HG02852 (cell line): ENCODE data around the gene ATF5.
"Not testable (repeated sequence)": the region's sequence is repeated elsewhere in the genome, so short reads cannot be mapped to it uniquely, and the experiment has no call there.

Experiments used
- ATAC-seq: cut with Tn5 transposase; IDR thresholded peaks from one replicate; pipeline ENCODE4 v1.9.1; 2021; ENCODE audit warnings: mild to moderate bottlenecking, moderate library complexity; ENCODE audit not compliant: unreplicated experiment

The ATF5 gene

GRCh38 chr19:49921871-49922795 lies 6.9 kb upstream of the ATF5 start:
- no peak for ATAC-seq

GRCh38 chr19:49923055-49924003 lies 5.7 kb upstream of the ATF5 start:
- no peak for ATAC-seq

- no peak for ATAC-seq
Measured at GRCh38 chr19:49924004-49924880, 4.8 kb upstream of the ATF5 start.

DNA sequence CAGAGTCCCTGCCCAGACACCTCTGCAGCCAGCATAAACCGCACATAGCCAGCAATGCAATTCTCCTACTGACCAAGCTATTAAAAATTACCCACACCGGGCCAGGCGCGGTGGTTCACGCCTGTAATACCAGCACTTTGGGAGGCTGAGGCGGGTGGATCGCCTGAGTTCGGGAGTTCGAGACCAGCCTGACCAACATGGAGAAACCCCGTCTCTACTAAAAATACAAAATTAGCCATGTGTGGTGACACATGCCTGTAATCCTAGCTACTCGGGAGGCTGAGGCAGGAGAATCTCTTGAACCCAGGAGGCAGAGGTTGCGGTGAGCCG lies 4.2 kb upstream of the ATF5 start:
- ATAC-seq, result not testable (repeated sequence)

DNA sequence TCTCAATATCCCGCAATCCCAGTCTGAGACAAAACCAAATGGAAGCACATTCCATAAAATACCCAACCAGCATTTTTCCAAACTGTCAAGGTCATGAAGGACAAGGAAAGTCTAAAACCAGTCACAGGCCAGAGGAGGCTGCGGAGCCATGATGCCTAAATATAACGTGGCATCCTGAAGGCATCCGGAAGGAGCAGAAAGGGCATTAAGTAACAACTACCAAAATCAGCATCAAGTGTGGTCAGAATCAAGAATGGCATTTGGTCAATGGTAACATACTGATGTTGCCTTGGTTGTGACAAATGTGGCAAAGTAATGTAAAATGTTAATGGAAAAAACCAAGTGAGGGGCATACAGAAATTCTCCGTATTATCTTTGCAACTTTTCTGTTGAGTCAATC lies 3.5 kb upstream of the ATF5 start:
- no peak for ATAC-seq

- ATAC-seq, result no peak
Measured at GRCh38 chr19:49926515-49926914, 2.5 kb upstream of the ATF5 start.

- no peak for ATAC-seq
Measured at GRCh38 chr19:49927526-49928264, 1.3 kb upstream of the ATF5 start.

GRCh38 chr19:49929611-49930482 lies 842 bp downstream of the ATF5 start:
- ATAC-seq, result peak; percentile 57

DNA sequence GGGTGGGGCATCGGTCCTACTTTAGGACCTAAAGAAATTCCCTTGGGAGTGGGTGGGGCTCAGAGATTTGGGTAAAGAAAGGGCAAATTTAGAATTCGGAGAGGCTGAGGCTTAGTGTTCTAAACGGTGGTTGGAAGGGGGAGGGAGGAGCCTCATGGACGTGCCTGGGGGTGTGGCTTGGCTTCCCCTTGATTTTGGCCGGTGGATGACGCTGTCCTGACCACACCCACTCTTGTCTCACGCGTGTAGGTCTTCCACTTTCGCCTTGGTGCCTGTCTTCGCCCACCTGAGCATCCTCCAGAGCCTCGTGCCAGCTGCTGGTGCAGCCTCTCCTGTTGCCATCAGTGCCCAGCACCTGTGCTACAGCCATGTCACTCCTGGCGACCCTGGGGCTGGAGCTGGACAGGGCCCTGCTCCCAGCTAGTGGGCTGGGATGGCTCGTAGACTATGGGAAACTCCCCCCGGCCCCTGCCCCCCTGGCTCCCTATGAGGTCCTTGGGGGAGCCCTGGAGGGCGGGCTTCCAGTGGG lies 1.5 kb downstream of the ATF5 start:
- ATAC-seq, result no peak

GRCh38 chr19:49931293-49932040 lies 2.5 kb downstream of the ATF5 start:
- ATAC-seq, result no peak

DNA sequence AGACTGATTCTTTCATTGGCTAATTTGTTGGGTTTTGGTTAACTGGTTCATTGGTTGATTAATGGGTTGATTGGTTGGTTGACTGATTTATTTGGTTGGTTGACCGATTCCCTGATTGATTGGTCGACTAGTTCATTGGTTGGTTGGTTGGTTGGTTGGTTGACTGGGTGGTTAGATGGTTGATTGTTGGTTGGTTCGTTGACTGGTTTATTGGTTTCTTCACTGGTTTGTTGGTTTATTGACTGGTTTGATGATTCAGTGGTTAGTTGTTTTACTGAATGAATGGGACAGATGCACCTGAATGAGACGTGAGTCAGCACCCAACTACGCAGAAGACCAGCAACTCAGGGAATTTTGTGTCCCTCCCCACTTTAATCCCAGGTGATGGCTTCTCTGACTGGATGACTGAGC lies 3.0 kb downstream of the ATF5 start:
- no peak for ATAC-seq

GRCh38 chr19:49932731-49933131 lies 3.7 kb downstream of the ATF5 start:
- no peak for ATAC-seq

GRCh38 chr19:49933643-49934042 lies 4.6 kb downstream of the ATF5 start:
- ATAC-seq, result no peak

GRCh38 chr19:49936549-49936948 lies 7.5 kb downstream of the ATF5 start:
- ATAC-seq, result no peak

- no peak for ATAC-seq
Measured at GRCh38 chr19:49937750-49938381, 8.9 kb downstream of the ATF5 start.

GRCh38 chr19:49938662-49939061 lies 9.7 kb downstream of the ATF5 start:
- ATAC-seq, result no peak

DNA sequence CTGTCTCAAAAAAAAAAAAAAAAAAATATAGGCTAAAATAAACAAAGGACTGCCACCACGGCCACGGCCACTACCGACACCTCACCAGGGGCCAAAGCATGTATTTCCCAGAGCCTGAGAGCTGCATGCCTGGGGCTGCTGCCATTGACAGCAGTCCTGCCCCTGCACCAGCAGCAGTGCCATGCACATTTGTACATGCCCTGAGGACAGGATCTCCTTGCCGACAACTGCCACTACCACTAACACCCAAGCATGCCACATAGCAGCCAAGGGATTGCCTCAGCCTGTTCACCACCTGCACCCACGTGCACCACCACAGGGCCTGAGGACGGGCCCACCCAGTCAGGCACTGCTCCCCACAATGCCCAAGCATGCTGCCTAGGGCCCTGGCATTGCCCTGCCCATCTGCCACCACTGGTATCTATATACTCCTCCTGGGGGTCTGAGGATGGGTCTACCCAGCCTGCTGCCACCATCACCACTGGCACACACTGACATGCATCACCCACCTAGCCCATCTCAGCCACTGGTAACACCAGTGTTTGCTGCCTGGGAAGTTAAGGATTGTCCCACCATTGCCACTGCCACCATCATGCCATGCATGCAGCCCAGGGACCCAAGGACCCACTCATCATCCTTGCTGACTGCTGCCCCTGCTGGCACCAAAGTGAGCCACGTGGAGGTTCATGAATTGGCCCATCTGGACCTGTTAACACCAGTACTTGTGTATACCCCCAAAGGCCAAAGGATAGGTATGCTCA lies 10.9 kb downstream of the ATF5 start:
- no peak for ATAC-seq
